WERI-Rb-1 (cell line): ENCODE measurements around the gene AURKA.
"Not testable (repeated sequence)": the region's sequence is repeated elsewhere in the genome, so short reads cannot be mapped to it uniquely, and the experiment has no call there.

Source experiments
- DNase-seq: peaks from one replicate; pipeline ENCODE4 v3.0.0-alpha.2; 2020
- H3K27ac ChIP-seq: fragments of 250-450 bp; sonication (Bioruptor Pico); 2 replicates; pipeline ENCODE4 v1.5.1; 2020; ENCODE audit warnings: mild to moderate bottlenecking, moderate library complexity
- H3K27me3 ChIP-seq: fragments of 250-450 bp; sonication (Bioruptor Pico); 2 replicates; pipeline ENCODE4 v1.5.1; 2021; ENCODE audit warnings: mild to moderate bottlenecking, low read depth, moderate library complexity; ENCODE audit not compliant: insufficient read depth, severe bottlenecking
- H3K36me3 ChIP-seq: fragments of 250-450 bp; sonication (Bioruptor Pico); 2 replicates; pipeline ENCODE4 v1.5.1; 2020; ENCODE audit warnings: mild to moderate bottlenecking, moderate library complexity
- H3K4me3 ChIP-seq: 2 replicates; pipeline ENCODE4 v1.5.1; 2011; ENCODE audit warnings: low read depth, mild to moderate bottlenecking, control low read depth, low read length
- H3K9me3 ChIP-seq: fragments of 250-450 bp; sonication (Bioruptor Pico); 2 replicates; pipeline ENCODE4 v1.5.1; 2021; ENCODE audit warnings: mild to moderate bottlenecking, moderate library complexity; ENCODE audit not compliant: severe bottlenecking
- CTCF ChIP-seq: IDR thresholded peaks from 2 replicates; pipeline ENCODE4 v1.5.1; 2011; ENCODE audit warnings: low read depth, mild to moderate bottlenecking, control low read depth, inconsistent platforms, low read length

Gene AURKA

GRCh38 chr20:56345911-56346310 lies 46.1 kb downstream of the AURKA start:
- no peak overlapping the region for H3K4me3 ChIP-seq
- no peaks in the 10 kb centered on the region for H3K36me3 ChIP-seq
- peaks cover 40% of the 10 kb centered on the region for H3K27me3 ChIP-seq
- no peak for TF ChIP-seq CTCF
- DNase-seq = no peak
- no peak overlapping the region for H3K27ac ChIP-seq
- no peaks in the 10 kb centered on the region for H3K9me3 ChIP-seq

- H3K27ac ChIP-seq = no peak overlapping the region
- H3K27me3 ChIP-seq = peaks cover 53% of the 10 kb centered on the region
- no peak overlapping the region for H3K4me3 ChIP-seq
- no peaks in the 10 kb centered on the region for H3K9me3 ChIP-seq
- H3K36me3 ChIP-seq = no peaks in the 10 kb centered on the region
- peak; percentile 95 for TF ChIP-seq CTCF
- peak; percentile 64 for DNase-seq
Measured at GRCh38 chr20:56343861-56344381, 48.1 kb downstream of the AURKA start.

- Histone ChIP-seq H3K27ac (no peak overlapping the region), H3K27me3 (peaks cover 60% of the 10 kb centered on the region), H3K4me3 (no peak overlapping the region), H3K36me3 (no peaks in the 10 kb centered on the region), H3K9me3 (no peaks in the 10 kb centered on the region)
- no peak for DNase-seq
- no peak for TF ChIP-seq CTCF
Measured at GRCh38 chr20:56342783-56343182, 49.2 kb downstream of the AURKA start.

- H3K4me3 ChIP-seq, H3K36me3 ChIP-seq, DNase-seq, H3K27ac ChIP-seq, H3K9me3 ChIP-seq: not testable (repeated sequence)
- peaks cover 65% of the 10 kb centered on the region for H3K27me3 ChIP-seq
Measured at GRCh38 chr20:56336709-56337108, 55.3 kb downstream of the AURKA start.

- no peak for TF ChIP-seq CTCF
- Histone ChIP-seq H3K27ac (no peak overlapping the region), H3K4me3 (no peak overlapping the region), H3K36me3 (no peaks in the 10 kb centered on the region), H3K9me3 (no peaks in the 10 kb centered on the region), H3K27me3 (peaks cover 71% of the 10 kb centered on the region)
- no peak for DNase-seq
Measured at GRCh38 chr20:56328861-56329260, 63.2 kb downstream of the AURKA start.

- no peaks in the 10 kb centered on the region for H3K36me3 ChIP-seq
- no peaks in the 10 kb centered on the region for H3K9me3 ChIP-seq
- H3K27me3 ChIP-seq = peaks cover 71% of the 10 kb centered on the region
- no peak overlapping the region for H3K27ac ChIP-seq
- DNase-seq = no peak
- no peak for TF ChIP-seq CTCF
- H3K4me3 ChIP-seq = no peak overlapping the region
Measured at GRCh38 chr20:56324806-56325205, 67.2 kb downstream of the AURKA start.
